Activated CD8-positive, alpha-beta memory T cell treated with anti-CD3 and anti-CD28 coated beads, Interleukin-2, amount 50 U/mL, for 1 hour (primary cell): ENCODE data around the gene LRFN3.
"Not testable (repeated sequence)": the region's sequence is repeated elsewhere in the genome, so short reads cannot be mapped to it uniquely, and the experiment has no call there.

Experiments used
- DNase-seq: peaks from one replicate; pipeline ENCODE4 v3.0.0-alpha.2; 2020; ENCODE audit errors: extremely low read depth

Gene LRFN3

DNA sequence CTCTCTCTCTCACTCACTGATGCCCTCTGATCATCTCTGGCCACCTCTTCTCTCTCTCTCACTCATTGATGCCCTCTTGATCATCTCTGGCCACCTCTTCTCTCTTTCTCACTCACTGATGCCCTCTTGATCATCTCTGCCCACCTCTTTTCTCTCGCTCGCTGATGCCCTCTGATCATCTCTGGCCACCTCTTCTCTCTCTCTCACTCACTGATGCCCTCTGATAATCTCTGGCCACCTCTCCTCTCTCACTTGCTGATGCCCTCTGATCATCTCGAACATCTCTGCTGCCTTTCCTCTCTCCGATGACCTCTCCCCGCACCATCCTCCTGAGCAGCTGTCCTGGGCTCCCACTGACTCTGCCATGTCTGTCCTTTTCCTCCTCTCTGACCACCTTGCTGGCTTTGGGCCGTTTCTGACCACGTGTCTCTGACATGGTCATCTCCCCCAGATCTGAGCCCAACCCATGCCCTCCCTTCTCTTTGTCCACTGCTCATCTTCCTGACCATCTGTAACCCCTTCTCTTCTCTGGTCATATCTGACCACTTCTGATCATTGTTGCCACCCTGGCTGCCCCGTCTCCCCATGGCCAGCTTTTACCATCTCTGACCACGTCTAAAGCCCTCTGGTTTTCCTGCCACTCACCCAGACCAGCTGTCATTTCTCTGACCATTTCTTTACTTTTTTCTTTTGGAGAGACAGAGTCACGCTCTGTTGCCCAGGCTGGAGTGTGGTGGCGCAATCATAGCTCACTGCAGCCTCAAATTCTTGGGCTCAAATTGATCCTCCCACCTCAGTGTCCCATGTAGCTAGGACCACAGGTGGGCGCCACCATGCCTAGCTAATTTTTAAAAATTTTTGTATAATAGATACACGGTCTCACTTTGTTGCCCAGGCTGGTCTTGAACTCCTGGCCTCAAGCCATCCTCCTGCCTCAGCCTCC is 2.4 kb downstream of the LRFN3 start:
- DNase-seq = no peak

- no peak for DNase-seq
Observed at GRCh38 chr19:35939307-35940077, 3.3 kb downstream of the LRFN3 start.

- no peak for DNase-seq
Observed at GRCh38 chr19:35940078-35940775, 4.1 kb downstream of the LRFN3 start.

- DNase-seq = no peak
Observed at GRCh38 chr19:35940839-35941238, 4.7 kb downstream of the LRFN3 start.

GRCh38 chr19:35942235-35942634 is 6.1 kb downstream of the LRFN3 start:
- no peak for DNase-seq

DNA sequence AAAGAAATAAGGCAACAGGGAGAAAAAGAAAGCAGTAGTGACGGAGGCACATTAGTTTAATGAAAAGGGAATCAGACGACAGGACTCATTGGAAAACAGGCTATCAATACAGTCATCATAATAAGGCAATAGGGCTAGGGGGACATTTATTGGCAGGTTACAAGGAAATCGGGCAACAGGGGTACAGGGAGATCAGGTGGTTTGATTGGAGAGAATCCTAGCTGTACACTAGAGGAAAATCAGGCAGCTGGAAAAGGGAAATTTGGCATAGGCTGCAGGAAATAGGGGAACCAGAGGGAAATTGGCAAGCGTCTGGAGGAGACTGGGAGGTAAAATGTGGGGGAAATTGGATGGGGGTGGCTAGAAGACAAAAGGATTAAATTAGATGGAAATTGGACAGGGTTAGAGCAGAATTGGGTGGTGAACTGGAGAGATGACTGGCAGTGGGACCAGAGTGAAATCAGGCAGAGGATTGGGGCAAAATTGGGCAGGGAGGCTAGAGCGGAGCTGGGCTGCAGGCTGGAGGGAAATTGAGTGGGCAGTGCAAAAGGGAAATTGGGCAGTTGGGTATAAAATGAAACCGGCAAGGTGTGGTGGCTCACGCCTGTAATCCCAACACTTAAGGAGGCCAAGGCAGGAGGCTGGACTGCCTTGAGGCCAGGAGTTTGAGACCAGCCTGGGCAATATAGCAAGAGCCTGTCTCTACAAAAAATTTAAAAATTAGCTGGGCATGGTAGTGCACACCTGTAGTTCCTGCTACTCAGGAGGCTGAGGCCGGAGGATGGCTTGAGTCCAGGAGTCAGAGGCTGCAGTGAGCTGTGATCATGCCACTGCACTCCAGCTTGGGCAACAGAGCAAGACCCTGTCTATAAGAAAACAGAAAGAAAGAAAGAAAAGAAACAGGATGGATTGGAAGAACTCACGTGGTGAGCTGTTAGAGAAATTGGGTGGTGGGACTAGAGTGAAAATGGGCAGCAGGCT is 7.4 kb downstream of the LRFN3 start:
- no peak for DNase-seq

DNA sequence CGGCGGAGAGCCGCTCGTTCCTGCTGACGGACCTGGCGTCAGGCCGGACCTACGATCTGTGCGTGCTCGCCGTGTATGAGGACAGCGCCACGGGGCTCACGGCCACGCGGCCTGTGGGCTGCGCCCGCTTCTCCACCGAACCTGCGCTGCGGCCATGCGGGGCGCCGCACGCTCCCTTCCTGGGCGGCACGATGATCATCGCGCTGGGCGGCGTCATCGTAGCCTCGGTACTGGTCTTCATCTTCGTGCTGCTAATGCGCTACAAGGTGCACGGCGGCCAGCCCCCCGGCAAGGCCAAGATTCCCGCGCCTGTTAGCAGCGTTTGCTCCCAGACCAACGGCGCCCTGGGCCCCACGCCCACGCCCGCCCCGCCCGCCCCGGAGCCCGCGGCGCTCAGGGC is 8.4 kb downstream of the LRFN3 start:
- no peak for DNase-seq

- no peak for DNase-seq
Observed at GRCh38 chr19:35945121-35945790, 9.1 kb downstream of the LRFN3 start.

DNA sequence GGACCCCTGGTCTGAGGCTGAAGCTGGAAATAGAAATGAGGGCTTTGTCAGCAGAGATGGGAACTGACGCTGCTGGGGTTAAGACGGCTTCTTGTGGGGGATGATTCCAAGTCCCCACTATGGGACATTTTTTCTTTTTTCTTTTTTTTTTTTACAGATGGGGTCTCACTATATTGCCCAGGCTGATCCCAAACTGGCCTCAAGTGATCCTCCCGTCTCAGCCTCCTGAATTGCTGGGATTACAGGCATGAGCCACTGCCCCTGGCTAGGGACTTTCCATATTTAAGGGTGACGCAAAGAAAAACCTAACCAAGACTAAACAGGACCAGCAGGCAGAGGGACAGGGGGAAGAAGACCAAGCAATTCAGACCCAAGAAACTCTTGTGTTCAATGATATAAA is 10.0 kb downstream of the LRFN3 start:
- DNase-seq = no peak

- DNase-seq = no peak
Observed at GRCh38 chr19:35949131-35949530, 13.0 kb downstream of the LRFN3 start.

DNA sequence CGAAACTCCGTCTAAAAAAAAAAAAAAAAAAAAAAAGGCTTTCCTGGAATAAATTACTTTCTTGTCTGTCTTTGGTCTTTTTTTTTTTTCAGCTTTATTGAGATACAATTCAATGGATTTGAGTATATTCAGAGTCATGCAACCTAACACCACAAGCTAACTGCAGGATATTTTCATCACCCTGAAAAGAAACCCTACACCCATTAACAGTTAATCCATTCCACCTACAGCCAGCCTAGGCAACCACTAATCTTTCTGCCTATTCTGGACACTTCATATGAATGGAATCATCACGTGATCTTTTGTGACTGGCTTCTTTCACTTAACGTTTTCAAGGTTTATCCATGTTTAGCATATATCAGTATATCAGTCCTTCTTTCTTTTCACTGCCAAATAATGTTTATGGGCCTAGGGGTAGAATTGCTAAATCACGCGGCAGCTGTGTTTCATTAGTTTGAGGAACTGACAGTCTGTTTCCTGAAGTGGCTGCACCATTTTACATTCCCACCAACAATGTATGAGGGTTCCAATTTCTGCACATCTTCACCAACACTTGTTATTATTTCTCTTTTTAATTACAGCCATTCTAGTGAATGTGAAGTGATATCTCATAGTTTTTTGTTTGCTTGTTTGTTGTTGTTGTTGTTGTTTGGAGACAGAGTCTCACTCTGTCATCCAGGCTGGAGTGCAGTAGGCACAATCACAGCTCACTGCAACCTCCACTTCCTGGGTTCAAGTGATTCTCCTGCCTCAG is 19.9 kb downstream of the LRFN3 start:
- DNase-seq = no peak

DNA sequence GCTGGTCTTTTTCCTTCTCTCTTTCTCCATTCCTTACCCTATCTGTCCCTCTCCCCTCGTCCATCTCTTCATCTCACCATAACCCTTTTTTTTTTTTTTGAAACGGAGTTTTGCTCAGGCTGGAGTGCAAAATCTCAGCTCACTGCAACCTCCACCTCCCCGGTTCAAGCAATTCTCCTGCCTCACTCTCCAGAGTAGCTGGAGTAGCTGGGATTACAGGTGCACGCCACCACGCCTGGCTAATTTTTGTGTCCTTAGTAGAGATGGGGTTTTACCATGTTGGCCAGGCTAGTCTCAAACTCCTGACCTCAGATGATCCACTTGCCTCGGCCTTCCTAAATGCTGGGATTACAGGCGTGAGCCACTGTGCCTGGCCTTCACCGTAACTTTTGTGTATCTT is 21.2 kb downstream of the LRFN3 start:
- DNase-seq = not testable (repeated sequence)

DNA sequence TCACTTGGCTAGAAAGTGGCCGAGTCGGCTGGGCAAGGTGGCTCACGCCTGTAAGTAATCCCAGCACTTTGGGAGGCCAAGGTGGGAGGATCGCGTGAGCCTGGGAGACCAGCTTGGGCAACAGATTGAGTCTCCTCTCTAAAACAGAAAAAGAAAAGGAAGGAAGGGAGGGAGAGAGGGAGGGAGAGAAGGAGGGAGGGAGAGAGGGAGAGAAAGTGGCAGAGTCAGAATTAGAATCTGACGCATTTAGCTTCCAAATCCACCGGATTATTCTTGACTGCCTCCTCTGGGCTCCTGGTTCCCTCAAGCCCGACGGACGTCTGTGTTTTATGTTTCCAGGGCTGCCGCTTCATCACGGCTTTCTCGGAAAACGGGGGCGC is 22.5 kb downstream of the LRFN3 start:
- DNase-seq = no peak

GRCh38 chr19:35959040-35959967 is 23.1 kb downstream of the LRFN3 start:
- peak; percentile 53 for DNase-seq

- no peak for DNase-seq
Observed at GRCh38 chr19:35959968-35960320, 23.8 kb downstream of the LRFN3 start.

DNA sequence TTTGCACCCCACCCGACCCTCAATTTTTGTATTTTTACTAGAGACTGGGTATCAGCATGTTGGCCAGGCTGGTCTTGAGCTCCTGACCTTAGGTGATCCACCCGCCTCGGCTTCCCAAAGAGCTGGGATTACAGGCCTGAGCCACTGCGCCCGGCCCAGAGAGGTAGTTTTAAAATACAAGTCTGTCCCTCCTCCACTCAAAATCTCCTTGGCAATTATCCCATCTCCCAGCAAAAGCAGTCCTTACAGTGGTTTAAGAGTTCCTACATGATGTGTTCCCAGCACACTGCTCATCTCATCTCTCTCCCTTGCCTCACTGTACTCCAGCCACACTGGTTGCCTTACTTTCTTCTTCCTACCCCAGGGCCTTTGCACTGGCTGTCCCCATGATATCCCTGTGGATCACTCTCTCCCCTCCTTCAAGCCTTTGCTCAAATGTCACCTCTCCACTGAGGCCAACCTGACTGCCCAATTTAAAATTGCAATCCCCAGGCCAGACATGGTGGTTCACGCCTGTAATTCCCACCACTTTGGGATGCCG is 24.3 kb downstream of the LRFN3 start:
- no peak for DNase-seq

- DNase-seq = no peak
Observed at GRCh38 chr19:35963514-35963913, 27.3 kb downstream of the LRFN3 start.

DNA sequence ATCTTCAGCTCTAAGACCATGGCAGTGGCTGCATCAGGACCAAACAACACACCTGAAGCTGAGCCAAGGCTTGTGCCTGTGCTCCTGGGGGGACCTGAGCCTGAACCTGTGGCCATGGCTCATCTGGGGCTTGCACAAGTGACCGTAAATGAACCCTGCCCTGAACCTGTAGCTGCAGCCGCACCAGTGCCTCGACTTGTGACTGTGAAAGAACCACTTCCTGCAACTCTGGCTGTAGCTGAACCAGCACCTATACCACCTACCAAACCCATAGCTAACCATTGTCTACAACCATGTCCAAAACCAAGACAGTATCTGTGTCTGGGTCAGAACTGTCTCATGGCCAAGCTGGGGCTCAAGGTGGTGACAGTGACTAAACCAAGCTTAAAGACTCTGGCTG is 30.6 kb downstream of the LRFN3 start:
- DNase-seq = no peak

- DNase-seq = no peak
Observed at GRCh38 chr19:35973487-35973886, 37.3 kb downstream of the LRFN3 start.
